Pulmonary artery endothelial cell (primary cell): ENCODE results near the gene GMPR2. TPM values are rescaled to one million over a fixed set of nuclear protein-coding genes. Genes with fewer than 3 reads are reported as not detected.
A peak's percentile ranks its signal among the peaks of the same experiment; 100 is the strongest.
"Not testable (repeated sequence)": the region's sequence is repeated elsewhere in the genome, so short reads cannot be mapped to it uniquely, and the experiment has no call there.

ENCODE experiments used
- DNase-seq: peaks from one replicate; pipeline ENCODE4 v3.0.0-alpha.2; 2011; ENCODE audit warnings: low read depth, low spot score
- total RNA-seq: library from RNA; depleted of rRNA; stranded (reverse); fragments of >200 nt; gene quantifications from 2 replicates; pipeline ENCODE4 v1.2.3, GENCODE V29; 2014

GMPR2 gene
- total RNA-seq, 1 donor from 2014 or later: 97.8 TPM

DNA sequence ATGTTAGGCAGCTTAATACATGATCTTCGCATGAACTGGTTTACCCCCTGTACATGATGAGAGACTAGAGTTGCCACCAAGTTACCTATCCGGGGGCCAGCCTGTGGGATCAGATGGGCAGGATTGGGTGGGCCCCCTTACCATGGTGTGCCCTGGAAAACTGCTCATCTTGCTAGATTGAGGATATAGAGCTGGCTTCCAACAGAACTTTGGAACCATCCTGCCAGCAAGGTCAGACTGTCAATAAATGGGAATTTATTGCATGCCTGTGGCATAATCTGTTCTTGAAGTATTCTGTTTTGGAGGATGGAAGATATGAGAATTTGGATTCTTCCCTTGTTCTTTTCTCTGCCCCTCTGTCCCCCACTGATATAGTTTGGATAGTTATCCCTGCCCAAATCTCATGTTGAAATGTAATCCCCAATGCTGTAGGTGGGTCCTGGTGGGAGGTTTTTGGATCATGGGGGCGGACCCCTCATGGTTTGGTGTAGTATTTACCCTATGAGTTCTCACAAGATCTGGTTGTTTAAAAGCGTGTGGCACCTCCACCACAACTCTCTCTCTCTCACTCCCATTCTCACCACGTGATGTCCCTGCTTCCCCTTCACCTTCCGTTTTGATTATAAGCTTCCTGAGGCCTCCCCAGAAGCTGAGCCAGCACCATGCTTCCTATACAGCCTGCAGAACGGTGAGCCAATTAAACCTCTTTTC, 33.8 kb upstream of the GMPR2 start:
- no peak for DNase-seq

GRCh38 chr14:24202538-24202937, 30.2 kb upstream of the GMPR2 start:
- DNase-seq: not testable (repeated sequence)

GRCh38 chr14:24203249-24203886, 29.4 kb upstream of the GMPR2 start:
- not testable (repeated sequence) for DNase-seq

GRCh38 chr14:24204163-24205146, 28.3 kb upstream of the GMPR2 start:
- no peak for DNase-seq

- DNase-seq: no peak
Observed at GRCh38 chr14:24206260-24207103, 26.2 kb upstream of the GMPR2 start.

- no peak for DNase-seq
Observed at GRCh38 chr14:24207104-24207551, 25.6 kb upstream of the GMPR2 start.

- DNase-seq: no peak
Observed at GRCh38 chr14:24207625-24208024, 25.1 kb upstream of the GMPR2 start.

DNA sequence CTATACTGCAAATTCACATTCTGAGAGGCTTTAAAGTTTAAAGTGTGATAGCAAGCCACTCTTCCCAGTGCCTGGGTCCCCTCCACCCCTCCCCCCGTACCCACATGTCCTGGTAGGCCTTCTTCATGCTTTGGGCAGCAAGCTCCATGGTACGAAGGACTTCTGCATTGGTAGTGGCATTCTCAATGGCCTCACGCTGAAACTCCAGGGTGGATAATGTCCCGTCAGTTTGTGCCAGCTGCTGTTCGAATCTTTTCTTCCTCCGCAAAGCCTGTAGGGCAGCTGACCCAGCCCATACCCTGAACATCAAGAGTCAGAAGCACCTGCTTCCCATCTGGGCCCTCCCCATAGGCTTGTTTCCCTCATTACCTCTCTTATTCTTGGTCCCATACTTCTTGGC, 21.4 kb upstream of the GMPR2 start:
- DNase-seq: no peak

- DNase-seq: peak; percentile 95
Observed at GRCh38 chr14:24212924-24213865, 19.5 kb upstream of the GMPR2 start, which contains the start of gene CHMP4A. Gene CHMP4A (minus strand): TSS chr14:24213488. CDS start chr14:24213439, 49 bp downstream.

- DNase-seq: no peak
Observed at GRCh38 chr14:24213866-24214662, 18.7 kb upstream of the GMPR2 start.

- peak; percentile 74 for DNase-seq
Observed at GRCh38 chr14:24215495-24216344, 17.0 kb upstream of the GMPR2 start, which contains the start of gene MDP1. Gene MDP1 (minus strand): TSS chr14:24216066. CDS start chr14:24215955, 111 bp downstream.

GRCh38 chr14:24216345-24216699, 16.4 kb upstream of the GMPR2 start:
- DNase-seq: no peak

GRCh38 chr14:24216876-24217275, 15.9 kb upstream of the GMPR2 start:
- not testable (repeated sequence) for DNase-seq

DNA sequence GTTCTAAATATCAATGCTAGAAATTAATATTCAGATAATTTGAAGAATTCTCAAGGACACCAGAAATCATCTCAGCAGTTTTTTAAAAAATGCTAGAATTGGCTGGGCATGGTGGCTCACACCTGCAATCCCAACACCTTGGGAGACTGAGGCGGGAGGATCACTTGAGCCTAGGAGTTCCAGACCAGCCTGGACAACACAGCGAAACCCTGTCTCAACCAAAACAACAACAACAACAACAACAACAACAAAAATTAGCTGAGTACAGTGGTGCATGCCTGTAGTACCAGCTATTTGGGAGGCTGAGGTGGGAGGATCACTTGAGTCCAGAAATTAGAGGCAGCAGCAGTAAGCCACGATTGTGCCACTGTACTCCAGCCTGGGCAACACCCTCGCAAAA, 13.6 kb upstream of the GMPR2 start:
- no peak for DNase-seq

GRCh38 chr14:24219521-24219920, 13.2 kb upstream of the GMPR2 start:
- no peak for DNase-seq

DNA sequence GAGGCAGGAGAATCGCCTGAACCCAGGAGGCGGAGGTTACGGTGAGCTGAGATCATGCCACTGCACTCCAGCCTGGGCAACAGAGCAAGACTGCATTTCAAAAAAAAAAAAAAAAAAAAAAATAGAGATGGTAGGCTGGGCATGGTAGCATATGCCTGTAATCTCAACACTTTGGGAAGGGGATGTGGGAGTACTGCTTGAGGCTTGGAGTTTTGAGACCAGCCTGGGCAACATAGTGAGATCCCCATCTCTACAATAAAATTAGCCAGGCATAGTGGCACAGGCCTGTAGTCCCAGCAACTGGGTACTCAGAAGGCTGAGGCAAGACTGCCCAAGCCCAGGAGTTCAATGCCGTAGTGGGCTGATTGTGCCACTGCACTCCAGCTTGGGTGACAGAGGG, 9.7 kb upstream of the GMPR2 start:
- DNase-seq: not testable (repeated sequence)

DNA sequence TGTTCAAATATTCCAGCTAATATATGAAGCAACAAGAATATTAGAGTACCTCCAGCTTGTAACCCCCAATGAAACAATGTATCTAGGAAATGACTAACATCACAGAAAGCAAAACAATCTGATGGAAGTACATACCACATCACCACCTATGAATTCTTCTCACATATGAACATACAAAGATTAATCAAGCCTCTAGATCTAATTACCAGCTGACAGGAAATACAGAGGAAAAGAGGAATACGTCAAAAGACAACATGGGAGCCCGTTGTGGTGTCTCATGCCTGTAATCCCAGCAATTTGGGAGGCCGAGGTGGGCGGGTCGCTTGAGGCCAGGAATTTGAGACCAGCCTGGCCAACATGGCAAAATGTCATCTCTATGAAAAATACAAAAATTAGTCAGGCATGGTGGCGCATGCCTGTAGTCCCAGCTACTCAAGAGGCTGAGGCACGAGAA, 8.1 kb upstream of the GMPR2 start:
- peak; percentile 95 for DNase-seq

DNA sequence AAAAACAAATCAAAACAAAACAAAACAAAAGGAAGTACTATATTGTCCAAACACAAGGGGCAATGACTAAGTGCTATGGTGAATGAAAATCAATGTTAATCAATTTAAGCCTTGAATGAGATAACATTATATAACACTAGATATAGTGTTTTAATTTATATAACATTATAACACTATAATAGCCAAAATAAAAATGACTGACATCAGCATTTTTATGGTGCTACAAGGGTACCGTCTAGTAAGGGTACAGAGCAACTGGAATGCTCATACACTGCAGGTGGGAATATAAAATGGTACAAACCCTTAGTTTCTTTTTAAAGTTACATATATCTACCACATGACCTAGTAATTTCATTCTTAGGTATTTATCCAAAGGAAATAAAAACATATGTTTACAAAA, 6.3 kb upstream of the GMPR2 start:
- no peak for DNase-seq
